SK-N-SH (cell line): ENCODE data around the gene POU3F1. TPM values are rescaled to one million over a fixed set of nuclear protein-coding genes. Genes with fewer than 3 reads are reported as not detected.

Source experiments
- CTCF ChIA-PET: fragments of 300-600, 350-600 bp; formaldehyde crosslinking; extraction: SDS; loops from one replicate; lab custom pipeline; 2021; lab: Yijun Ruan, JAX
- POLR2A ChIA-PET: fragments of 350-600 bp; sonication (Branson Sonifier 250); formaldehyde crosslinking; extraction: SDS; loops from one replicate; lab custom pipeline; 2020; ENCODE audit warnings: antibody characterized with exemption, inconsistent platforms; lab: Yijun Ruan, JAX
- DNase-seq: peaks from one replicate; pipeline ENCODE4 v3.0.0; 2012
- H2AFZ ChIP-seq: fragments of 200-600 bp; sonication (generic); 2 replicates; pipeline ENCODE4 v1.8.1; 2016; ENCODE audit warnings: antibody characterized with exemption, mild to moderate bottlenecking, low read depth
- H3F3A ChIP-seq: fragments of 200-600 bp; sonication (generic); replicated peaks from 2 replicates; pipeline ENCODE3; 2016; ENCODE audit warnings: antibody characterized with exemption, mild to moderate bottlenecking; ENCODE audit not compliant: insufficient read depth
- H3K27ac ChIP-seq, 2 experiments: fragments of 200-500 bp in 1 of 2; fragments of 200-600 bp in 1 of 2; sonication (Bioruptor generic) in 1 of 2; sonication (generic), shearing (Covaris generic) in 1 of 2; 2 replicates each; pipeline versions ENCODE4 v1.5.1 to v1.6.1; 2014 to 2016; ENCODE audit warnings: low read depth in 2 of 2, inconsistent platforms in 1 of 2, low read length in 1 of 2, mild to moderate bottlenecking in 1 of 2, mixed read lengths in 1 of 2
- H3K27me3 ChIP-seq: fragments of 200-600 bp; sonication (generic), shearing (Covaris generic); 2 replicates; pipeline ENCODE4 v1.6.1; 2016; ENCODE audit warnings: mixed run types; ENCODE audit not compliant: insufficient read depth
- H3K36me3 ChIP-seq, 2 experiments: fragments of 200-500 bp in 1 of 2; fragments of 200-600 bp in 1 of 2; sonication (Bioruptor generic) in 1 of 2; sonication (generic) in 1 of 2; replicated peaks in 1 of 2; 2 replicates each; pipeline versions ENCODE3 to v1.5.1; 2014 to 2016; ENCODE audit warnings: low read length in 1 of 2, mild to moderate bottlenecking in 1 of 2; ENCODE audit not compliant: insufficient read depth in 2 of 2, control insufficient read depth in 1 of 2
- H3K4me1 ChIP-seq, 2 experiments: fragments of 200-500 bp in 1 of 2; fragments of 200-600 bp in 1 of 2; sonication (Bioruptor generic) in 1 of 2; sonication (generic), shearing (Covaris generic) in 1 of 2; 2 replicates each; pipeline versions ENCODE4 v1.5.1 to v1.6.1; 2014 to 2016; ENCODE audit warnings: low read depth in 1 of 2, low read length in 1 of 2, mixed run types in 1 of 2; ENCODE audit not compliant: insufficient read depth in 2 of 2, control insufficient read depth in 1 of 2
- H3K4me2 ChIP-seq: fragments of 200-600 bp; sonication (generic), shearing (Covaris generic); 2 replicates; pipeline ENCODE4 v1.6.1; 2017; ENCODE audit warnings: mixed run types
- H3K4me3 ChIP-seq, 2 experiments: fragments of 200-500 bp in 1 of 2; fragments of 200-600 bp in 1 of 2; sonication (Bioruptor generic) in 1 of 2; sonication (generic), shearing (Covaris generic) in 1 of 2; 2 replicates each; pipeline versions ENCODE4 v1.5.1 to v1.8.1; 2014 to 2016; ENCODE audit warnings: low read depth in 2 of 2, inconsistent platforms in 1 of 2, low read length in 1 of 2, mild to moderate bottlenecking in 1 of 2, mixed read lengths in 1 of 2, moderate library complexity in 1 of 2
- H3K79me2 ChIP-seq: fragments of 200-600 bp; sonication (generic); 2 replicates; pipeline ENCODE4 v1.8.1; 2017; ENCODE audit warnings: mild to moderate bottlenecking; ENCODE audit not compliant: insufficient read depth
- H3K9ac ChIP-seq: fragments of 200-600 bp; sonication (generic); 2 replicates; pipeline ENCODE4 v1.6.1; 2017; ENCODE audit warnings: mixed run types
- H3K9me2 ChIP-seq: fragments of 200-600 bp; sonication (generic); 2 replicates; pipeline ENCODE4 v1.6.1; 2017; ENCODE audit warnings: mixed run types
- H3K9me3 ChIP-seq: fragments of 200-600 bp; sonication (generic); 2 replicates; pipeline ENCODE4 v1.6.1; 2017; ENCODE audit warnings: mixed run types, mild to moderate bottlenecking, moderate library complexity
- H4K20me1 ChIP-seq: fragments of 200-600 bp; sonication (generic); 2 replicates; pipeline ENCODE4 v1.6.1; 2017; ENCODE audit warnings: mild to moderate bottlenecking, mixed run types; ENCODE audit not compliant: insufficient read depth
- CHD2 ChIP-seq: fragments of 150-350 bp; IDR thresholded peaks from 2 replicates; pipeline ENCODE4 v1.6.1; 2018; ENCODE audit warnings: low read length; ENCODE audit not compliant: partially characterized antibody
- CTCF ChIP-seq: fragments of 200-600 bp; sonication (generic); IDR thresholded peaks from 2 replicates; pipeline ENCODE4 v1.6.1; 2017; ENCODE audit warnings: antibody characterized with exemption, mild to moderate bottlenecking, moderate library complexity
- ELF1 ChIP-seq: IDR thresholded peaks from 2 replicates; pipeline ENCODE4 v1.4.0; 2012
- EP300 ChIP-seq, 2 experiments: IDR thresholded peaks; 2 replicates each; pipeline versions ENCODE4 v1.4.0 to v1.6.1; 2012; ENCODE audit warnings: borderline replicate concordance in 1 of 2, low read depth in 1 of 2, low read length in 1 of 2
- EZH2phosphoT487 ChIP-seq: fragments of 200-600 bp; sonication (generic); IDR thresholded peaks from 2 replicates; pipeline ENCODE4 v1.6.1; 2017; ENCODE audit warnings: low read depth, mixed run types, mild to moderate bottlenecking, antibody characterized with exemption, moderate library complexity, borderline replicate concordance
- GABPA ChIP-seq: IDR thresholded peaks from 2 replicates; pipeline ENCODE4 v1.4.0; 2012; ENCODE audit warnings: low read depth, mild to moderate bottlenecking
- JUND ChIP-seq: IDR thresholded peaks from 2 replicates; pipeline ENCODE4 v1.4.0; 2012
- MAX ChIP-seq: IDR thresholded peaks from 2 replicates; pipeline ENCODE4 v1.4.0; 2012; ENCODE audit warnings: low read depth
- MXI1 ChIP-seq: IDR thresholded peaks from 2 replicates; pipeline ENCODE4 v1.6.1; 2012; ENCODE audit warnings: mild to moderate bottlenecking, low read depth, low read length, improper control_type of control experiment
- NFIC ChIP-seq: IDR thresholded peaks from 2 replicates; pipeline ENCODE4 v1.4.0; 2012; ENCODE audit warnings: borderline replicate concordance
- NRF1 ChIP-seq: IDR thresholded peaks from 2 replicates; pipeline ENCODE4 v1.6.1; 2012; ENCODE audit warnings: low read depth, mild to moderate bottlenecking, low read length
- PBX3 ChIP-seq: IDR thresholded peaks from 2 replicates; pipeline ENCODE4; 2012
- POLR2AphosphoS5 ChIP-seq: IDR thresholded peaks from 2 replicates; pipeline ENCODE4 v1.6.1; 2012; ENCODE audit warnings: low read depth, low read length
- RAD21 ChIP-seq: IDR thresholded peaks from 2 replicates; pipeline ENCODE4 v1.6.1; 2012; ENCODE audit warnings: mild to moderate bottlenecking, low read length
- RCOR1 ChIP-seq: fragments of 150-350 bp; IDR thresholded peaks from 2 replicates; pipeline ENCODE4 v1.6.1; 2017; ENCODE audit warnings: antibody characterized with exemption, low read length
- RXRA ChIP-seq: IDR thresholded peaks from 2 replicates; pipeline ENCODE4 v1.4.0; 2012; ENCODE audit warnings: low read depth, mild to moderate bottlenecking, borderline replicate concordance
- SIN3A ChIP-seq: IDR thresholded peaks from 2 replicates; pipeline ENCODE4 v1.6.1; 2012; ENCODE audit warnings: low read depth, mild to moderate bottlenecking, low read length, moderate library complexity, borderline replicate concordance
- TCF12 ChIP-seq: IDR thresholded peaks from 2 replicates; pipeline ENCODE4 v1.4.0; 2012
- TEAD4 ChIP-seq: IDR thresholded peaks from 2 replicates; pipeline ENCODE4 v1.4.0; 2012; ENCODE audit warnings: mild to moderate bottlenecking, borderline replicate concordance; ENCODE audit not compliant: insufficient read depth
- WGBS: methylation state at CpG from one replicate; pipeline ENCODE4 v1.1.6; 2017; ENCODE audit warnings: low lambda C conversion rate; 5-methylcytosine and 5-hydroxymethylcytosine counted together
- polyA plus RNA-seq, 3 experiments: library from polyadenylated mRNA; depleted of rRNA; stranded (reverse); fragments of >200 nt; gene quantifications; 2 replicates each; pipeline ENCODE4 v1.2.3, GENCODE V29; 2012

POU3F1 gene
- polyA plus RNA-seq, 1 of the 3 experiments (the other 2 are of a cell fraction): not detected

- Histone ChIP-seq H3K9ac (no peak overlapping the region), H3K27me3 (peaks cover 70% of the 10 kb centered on the region; the same call in 1 of the 2 replicates), H3K4me1 (peaks cover 0 to 14% of the 10 kb centered on the region in 2 experiments; a peak in 1 of 4 replicates)
- TF ChIP-seq MAX (no peak), RCOR1 (no peak), TEAD4 (no peak), SIN3A (no peak), ELF1 (no peak), MXI1 (no peak), TCF12 (no peak), EZH2phosphoT487 (no peak), JUND (no peak), PBX3 (no peak), RAD21 (no peak), CHD2 (no peak), RXRA (no peak), GABPA (no peak), NFIC (no peak), CTCF (no peak), NRF1 (no peak), EP300 (IDR thresholded peaks at IDR 0.05; ENCODE audit: borderline replicate concordance in 1 of 2, low read depth in 1 of 2, low read length in 1 of 2) (no peak), POLR2AphosphoS5 (no peak)
- TF ChIP-seq, all 33 proteins: peak for 0
- H2AFZ ChIP-seq: no peak overlapping the region
- CTCF ChIA-PET: interaction anchor here (1.0 to 4.7 kb wide), 3 partner anchors 8 to 39 kb away, joined by 3 to 36 read pairs (median 7); no protein-coding TSS in a partner anchor
- no peak overlapping the region for H3K4me3 ChIP-seq
- WGBS: no CpG with 5 or more reads among the region's 3 CpGs
- H3F3A ChIP-seq: no peaks in the 10 kb centered on the region
- no peak overlapping the region for H3K27ac ChIP-seq
- no peaks in the 10 kb centered on the region for H3K9me3 ChIP-seq
- no peaks in the 10 kb centered on the region for H3K36me3 ChIP-seq
- no peaks in the 10 kb centered on the region for H4K20me1 ChIP-seq
- POLR2A ChIA-PET: no interaction called here
- no peaks in the 10 kb centered on the region for H3K79me2 ChIP-seq
- no peaks in the 10 kb centered on the region for H3K9me2 ChIP-seq
- H3K4me2 ChIP-seq: no peak overlapping the region
- no peak for DNase-seq
These were observed 22.4 kb upstream of the POU3F1 start for GRCh38 chr1:38068980-38069340.
